MCF 10A (cell line): ENCODE measurements around the gene PSMG3. TPM values are rescaled to one million over a fixed set of nuclear protein-coding genes. Genes with fewer than 3 reads are reported as not detected.

Source experiments
- BruUV-seq: library from RNA; stranded (reverse); fragments of 400-500 nt; replicated peaks from 2 replicates; lab custom pipeline; 2021; lab: Mats Ljungman, UMichigan
- CTCF ChIA-PET: fragments of 300-600 bp; sonication (Branson Sonifier 250); formaldehyde crosslinking; extraction: SDS; loops from one replicate; lab custom pipeline; 2021; ENCODE audit warnings: antibody characterized with exemption, inconsistent platforms; lab: Yijun Ruan, JAX
- POLR2A ChIA-PET: fragments of 300-600, 350-650 bp; sonication (Branson Sonifier 250); formaldehyde crosslinking; extraction: SDS; loops from one replicate; lab custom pipeline; 2020; ENCODE audit warnings: antibody characterized with exemption, inconsistent platforms; lab: Yijun Ruan, JAX
- DNase-seq: peaks from one replicate; pipeline ENCODE4 v3.0.0-alpha.2; 2018; ENCODE audit not compliant: unreplicated experiment
- H3K27ac Mint-ChIP-seq: one replicate; pipeline ENCODE4 v1.8.0; 2022; ENCODE audit warnings: mild to moderate bottlenecking, low read depth, mixed read lengths; ENCODE audit not compliant: unreplicated experiment
- H3K27me3 Mint-ChIP-seq: one replicate; pipeline ENCODE4 v1.8.0; 2022; ENCODE audit warnings: mixed read lengths; ENCODE audit not compliant: insufficient read depth, unreplicated experiment
- H3K36me3 Mint-ChIP-seq: one replicate; pipeline ENCODE4 v1.8.0; 2022; ENCODE audit warnings: mild to moderate bottlenecking, moderate library complexity, mixed read lengths; ENCODE audit not compliant: insufficient read depth, unreplicated experiment
- H3K4me1 Mint-ChIP-seq: one replicate; pipeline ENCODE4 v1.8.0; 2022; ENCODE audit warnings: mixed read lengths; ENCODE audit not compliant: insufficient read depth, unreplicated experiment
- H3K4me3 Mint-ChIP-seq: one replicate; pipeline ENCODE4 v1.8.0; 2022; ENCODE audit warnings: mild to moderate bottlenecking, moderate library complexity, mixed read lengths; ENCODE audit not compliant: unreplicated experiment
- H3K9me3 Mint-ChIP-seq: one replicate; pipeline ENCODE4 v1.8.0; 2022; ENCODE audit warnings: mixed read lengths; ENCODE audit not compliant: unreplicated experiment
- CTCF ChIP-seq: fragments of 200-600 bp; IDR thresholded peaks from one replicate; pipeline ENCODE4 v1.8.0; 2022; ENCODE audit warnings: antibody characterized with exemption, mild to moderate bottlenecking; ENCODE audit not compliant: unreplicated experiment
- intact Hi-C: fragments of 100-400 bp; cut with micrococcal nuclease; formaldehyde crosslinking; loops from 2 replicates; pipeline ENCODE4 v1.14.1; 2022
- total RNA-seq: library from RNA; stranded (reverse); gene quantifications from 2 replicates; pipeline ENCODE4 v1.2.3, GENCODE V29; 2022

The PSMG3 gene
- total RNA-seq, 1 experiment from 2014 or later, result 42.1 TPM

DNA sequence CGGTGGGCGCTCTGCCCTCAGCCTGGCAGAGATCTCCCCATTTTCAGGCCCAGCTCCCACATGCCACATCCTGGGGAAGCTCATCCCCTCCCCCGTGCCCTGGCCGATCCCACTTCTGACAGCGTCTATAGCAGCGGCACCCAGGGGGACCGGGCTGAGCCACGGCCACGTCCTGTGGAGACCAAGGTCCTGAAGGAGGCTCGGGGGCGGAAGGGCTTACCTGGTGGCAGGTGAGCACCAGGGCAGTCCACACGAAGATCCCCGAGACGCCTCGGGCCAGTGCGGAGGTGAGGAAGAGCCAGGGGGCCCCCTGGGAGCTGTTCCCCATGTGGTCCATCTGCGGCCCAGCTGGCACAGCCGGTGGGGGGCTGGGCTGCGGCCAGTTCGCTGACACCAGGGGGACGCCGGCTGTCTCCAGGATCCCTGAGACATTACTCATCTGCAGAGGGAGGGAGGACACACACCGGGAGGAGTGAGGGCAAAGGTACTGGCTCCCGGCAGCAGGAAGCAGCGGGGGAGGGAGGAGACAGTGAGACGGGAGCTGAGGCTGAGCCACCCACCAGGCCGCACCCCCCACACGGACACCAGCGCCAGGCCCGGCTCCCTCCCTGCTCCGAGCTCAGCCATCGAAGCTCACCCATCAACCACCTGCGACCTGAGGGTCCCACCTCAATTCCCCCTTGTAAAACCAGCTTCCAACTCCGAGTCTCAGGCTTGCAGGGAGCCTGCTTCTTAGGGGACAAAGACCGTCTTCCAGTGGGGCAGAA, 14.6 kb downstream of the PSMG3 start:
- TF ChIP-seq CTCF, result no peak
- ChIA-PET POLR2A (interaction anchor here (0.6 to 2.8 kb wide), 17 partner anchors 9 to 1203 kb away, joined by 3 to 118 read pairs (median 9); partner anchors contain the start of genes EIF3B, INTS1, MICALL2 and PSMG3), CTCF (interaction anchor here (0.6 to 2.2 kb wide), 11 partner anchors 11 to 852 kb away, joined by 3 to 32 read pairs (median 4); no protein-coding TSS in a partner anchor)
- no TSS peak for BruUV-seq
- no peaks in the 10 kb centered on the region for H3K9me3 Mint-ChIP-seq
- peaks cover 19% of the 10 kb centered on the region for H3K4me1 Mint-ChIP-seq
- intact Hi-C loops, result no loop called here
- H3K4me3 Mint-ChIP-seq, result peak overlapping the region; percentile 72
- peak overlapping the region; percentile 94 for H3K27ac Mint-ChIP-seq
- DNase-seq, result peak; percentile 93
- no peaks in the 10 kb centered on the region for H3K27me3 Mint-ChIP-seq
- peaks cover 5% of the 10 kb centered on the region for H3K36me3 Mint-ChIP-seq

GRCh38 chr7:1554333-1555045, 15.3 kb downstream of the PSMG3 start:
- BruUV-seq, result no TSS peak
- ChIA-PET POLR2A (interaction anchor here (0.6 to 2.8 kb wide), 11 partner anchors 11 to 800 kb away, joined by 3 to 118 read pairs (median 12); partner anchors contain the start of genes EIF3B, INTS1, MICALL2 and PSMG3), CTCF (interaction anchor here (0.7 to 1.5 kb wide), 4 partner anchors 14 to 853 kb away, joined by 3 to 6 read pairs (median 4); no protein-coding TSS in a partner anchor)
- DNase-seq, result no peak
- Mint-ChIP-seq H3K27ac (peak overlapping the region; percentile 94), H3K4me1 (peaks cover 15% of the 10 kb centered on the region), H3K9me3 (no peaks in the 10 kb centered on the region), H3K27me3 (no peaks in the 10 kb centered on the region), H3K36me3 (peaks cover 5% of the 10 kb centered on the region), H3K4me3 (peak overlapping the region; percentile 72)
- TF ChIP-seq CTCF, result no peak
- intact Hi-C loops, result no loop called here

DNA sequence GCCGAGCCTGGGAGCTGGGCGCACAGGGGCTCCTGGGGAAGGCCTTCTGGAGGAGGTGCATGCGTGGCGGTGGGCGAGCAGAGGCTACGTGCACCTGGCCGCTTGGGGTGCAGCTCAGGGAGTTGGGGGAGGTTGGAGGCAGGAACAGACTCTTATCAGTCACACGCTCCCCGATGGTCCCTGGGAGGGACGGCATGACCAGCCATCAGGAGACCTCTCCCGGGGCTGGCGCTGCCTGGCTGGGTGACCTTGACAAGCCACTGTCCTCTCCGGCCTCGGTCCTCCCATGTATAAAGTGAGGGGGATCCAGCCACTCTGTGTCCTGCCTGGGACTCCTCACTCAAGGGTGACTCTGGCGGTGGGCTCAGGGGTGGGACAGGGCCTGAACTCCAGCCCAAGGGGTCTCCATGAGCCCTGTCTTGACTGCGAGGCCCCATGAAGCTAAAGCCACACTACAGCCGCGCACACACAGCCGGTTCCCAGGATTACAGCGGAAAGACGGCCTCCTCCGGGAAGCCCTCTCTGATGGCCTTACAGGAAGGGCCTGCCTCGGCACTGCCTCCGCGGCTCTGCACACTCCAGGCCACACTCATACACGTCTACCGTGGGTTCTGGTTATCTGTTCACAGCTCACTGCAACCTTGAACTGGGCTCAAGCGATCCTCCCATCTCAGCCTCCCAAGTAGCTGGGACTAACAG, 16.2 kb downstream of the PSMG3 start:
- no peak for DNase-seq
- POLR2A ChIA-PET, result interaction anchor here (1.1 to 1.6 kb wide), 2 partner anchors 14 to 20 kb away, joined by 3 to 4 read pairs; no protein-coding TSS in a partner anchor
- Mint-ChIP-seq H3K27ac (no peak overlapping the region), H3K9me3 (no peaks in the 10 kb centered on the region), H3K36me3 (peaks cover 10% of the 10 kb centered on the region), H3K27me3 (no peaks in the 10 kb centered on the region), H3K4me3 (no peak overlapping the region), H3K4me1 (peaks cover 15% of the 10 kb centered on the region)
- CTCF ChIA-PET, result interaction anchor here (0.6 kb wide), 2 partner anchors 108 to 1231 kb away, joined by 3 read pairs; no protein-coding TSS in a partner anchor
- TF ChIP-seq CTCF, result no peak
- BruUV-seq, result no TSS peak
- intact Hi-C loops, result no loop called here
